Erythroblast (primary cell): Measurements from ENCODE around the gene ELANE.

Source experiments
- GATA1 ChIP-seq: IDR thresholded peaks from 2 replicates; pipeline ENCODE4 v1.6.1; 2011; ENCODE audit warnings: low read depth, mild to moderate bottlenecking, control low read depth, low read length, moderate library complexity
- POLR2A ChIP-seq: IDR thresholded peaks from 2 replicates; pipeline ENCODE4 v1.6.1; 2011; ENCODE audit warnings: mild to moderate bottlenecking, low read length

DNA sequence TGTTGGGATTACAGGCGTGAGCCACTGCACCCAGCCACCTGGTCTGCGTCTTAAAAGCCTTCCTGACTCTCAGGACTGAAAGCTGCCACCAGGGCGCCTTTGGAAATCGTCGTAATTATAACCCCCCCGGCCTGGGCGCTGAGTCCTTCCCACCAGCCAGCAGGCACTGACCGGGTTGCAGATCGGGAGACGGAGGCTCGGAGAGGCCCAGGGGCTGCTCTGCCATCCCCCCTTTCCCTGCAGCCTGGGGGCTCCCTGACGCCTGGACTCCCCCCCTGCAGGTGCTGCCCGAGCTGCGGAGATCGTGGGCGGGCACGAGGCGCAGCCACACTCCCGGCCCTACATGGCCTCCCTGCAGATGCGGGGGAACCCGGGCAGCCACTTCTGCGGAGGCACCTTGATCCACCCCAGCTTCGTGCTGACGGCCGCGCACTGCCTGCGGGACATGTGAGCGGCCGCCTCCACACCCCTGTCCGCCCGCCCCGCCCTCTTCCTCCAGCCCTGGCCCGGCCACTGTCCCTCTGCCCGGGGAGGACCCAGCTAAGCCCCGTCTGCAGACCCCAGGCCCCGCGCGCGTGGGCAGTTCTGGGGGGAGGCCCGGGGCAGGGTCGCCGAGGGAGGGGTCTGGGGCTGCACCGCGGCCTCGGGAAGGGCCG, 8.8 kb upstream of the ELANE start:
- TF ChIP-seq POLR2A (no peak), GATA1 (no peak)
